ENCODE results near the gene CLSTN1. TPM values are rescaled to one million over a fixed set of nuclear protein-coding genes. Genes with fewer than 3 reads are reported as not detected.
"Not testable (repeated sequence)": the region's sequence is repeated elsewhere in the genome, so short reads cannot be mapped to it uniquely, and the experiment has no call there.

CLSTN1 gene
- total RNA-seq, 1 donor from 2014 or later = 130 TPM

GRCh38 chr1:9715536-9716226 lies 108.1 kb downstream of the CLSTN1 start:
- no peak for TF ChIP-seq CTCF (IDR thresholded peaks at IDR 0.05; ENCODE audit: unreplicated experiment)
- Mint-ChIP-seq H3K27me3 (no peaks in the 10 kb centered on the region), H3K4me1 (ENCODE audit: low read depth) (peaks cover 7% of the 10 kb centered on the region), H3K27ac (no peak overlapping the region), H3K4me3 (ENCODE audit: low read depth) (no peak overlapping the region), H3K9me3 (ENCODE audit: low read depth) (no peaks in the 10 kb centered on the region), H3K36me3 (ENCODE audit: insufficient read depth) (peaks cover 2% of the 10 kb centered on the region)
- no peak for DNase-seq (ENCODE audit: low spot score, unreplicated experiment)

- Mint-ChIP-seq H3K27ac (no peak overlapping the region), H3K27me3 (no peaks in the 10 kb centered on the region), H3K4me1 (ENCODE audit: low read depth) (peaks cover 7% of the 10 kb centered on the region), H3K4me3 (ENCODE audit: low read depth) (no peak overlapping the region), H3K36me3 (ENCODE audit: insufficient read depth) (peaks cover 6% of the 10 kb centered on the region), H3K9me3 (ENCODE audit: low read depth) (no peaks in the 10 kb centered on the region)
- no peak for TF ChIP-seq CTCF (IDR thresholded peaks at IDR 0.05; ENCODE audit: unreplicated experiment)
- DNase-seq (ENCODE audit: low spot score, unreplicated experiment) = no peak
Observed at GRCh38 chr1:9714257-9714718, 109.5 kb downstream of the CLSTN1 start.

- not testable (repeated sequence) for H3K4me3 Mint-ChIP-seq (ENCODE audit: low read depth); H3K36me3 Mint-ChIP-seq (ENCODE audit: insufficient read depth); DNase-seq (ENCODE audit: low spot score, unreplicated experiment); H3K27ac Mint-ChIP-seq; H3K9me3 Mint-ChIP-seq (ENCODE audit: low read depth); H3K4me1 Mint-ChIP-seq (ENCODE audit: low read depth); H3K27me3 Mint-ChIP-seq
Observed at GRCh38 chr1:9712767-9713166, 111.0 kb downstream of the CLSTN1 start.

- Mint-ChIP-seq H3K27ac (no peak overlapping the region), H3K36me3 (ENCODE audit: insufficient read depth) (peaks cover 6% of the 10 kb centered on the region)
Observed at GRCh38 chr1:9711466-9712020, 112.2 kb downstream of the CLSTN1 start.

GRCh38 chr1:9710037-9710436 lies 113.7 kb downstream of the CLSTN1 start:
- TF ChIP-seq CTCF (IDR thresholded peaks at IDR 0.05; ENCODE audit: unreplicated experiment) = no peak
- Mint-ChIP-seq H3K36me3 (ENCODE audit: insufficient read depth) (peaks cover 6% of the 10 kb centered on the region), H3K4me3 (ENCODE audit: low read depth) (no peak overlapping the region), H3K27ac (no peak overlapping the region), H3K4me1 (ENCODE audit: low read depth) (no peaks in the 10 kb centered on the region), H3K9me3 (ENCODE audit: low read depth) (no peaks in the 10 kb centered on the region), H3K27me3 (no peaks in the 10 kb centered on the region)
- no peak for DNase-seq (ENCODE audit: low spot score, unreplicated experiment)

More at GRCh38 chr1:9711466-9712020, 112.2 kb downstream of the CLSTN1 start:
- H3K27me3 Mint-ChIP-seq = no peaks in the 10 kb centered on the region
- no peak for DNase-seq (ENCODE audit: low spot score, unreplicated experiment)
- H3K9me3 Mint-ChIP-seq (ENCODE audit: low read depth) = no peaks in the 10 kb centered on the region
- TF ChIP-seq CTCF (IDR thresholded peaks at IDR 0.05; ENCODE audit: unreplicated experiment) = no peak
- H3K4me1 Mint-ChIP-seq (ENCODE audit: low read depth) = no peaks in the 10 kb centered on the region
- H3K4me3 Mint-ChIP-seq (ENCODE audit: low read depth) = no peak overlapping the region

- no peaks in the 10 kb centered on the region for H3K4me1 Mint-ChIP-seq (ENCODE audit: low read depth)
- H3K36me3 Mint-ChIP-seq (ENCODE audit: insufficient read depth) = peaks cover 12% of the 10 kb centered on the region
- H3K27me3 Mint-ChIP-seq = no peaks in the 10 kb centered on the region
- peaks cover 6% of the 10 kb centered on the region for H3K9me3 Mint-ChIP-seq (ENCODE audit: low read depth)
- H3K4me3 Mint-ChIP-seq (ENCODE audit: low read depth) = no peak overlapping the region
- no peak for TF ChIP-seq CTCF (IDR thresholded peaks at IDR 0.05; ENCODE audit: unreplicated experiment)
- DNase-seq (ENCODE audit: low spot score, unreplicated experiment) = no peak
- H3K27ac Mint-ChIP-seq = no peak overlapping the region
Observed at GRCh38 chr1:9706178-9706577, 117.6 kb downstream of the CLSTN1 start.
